Islet of Langerhans (tissue), 1 donor: ENCODE results near the gene CYGB.

Experiments used
- FAIRE-seq: peaks from one replicate; lab custom pipeline; 2011; peaks lifted over from hg19 to GRCh38; lab: Jason Lieb, UNC

CYGB gene

DNA sequence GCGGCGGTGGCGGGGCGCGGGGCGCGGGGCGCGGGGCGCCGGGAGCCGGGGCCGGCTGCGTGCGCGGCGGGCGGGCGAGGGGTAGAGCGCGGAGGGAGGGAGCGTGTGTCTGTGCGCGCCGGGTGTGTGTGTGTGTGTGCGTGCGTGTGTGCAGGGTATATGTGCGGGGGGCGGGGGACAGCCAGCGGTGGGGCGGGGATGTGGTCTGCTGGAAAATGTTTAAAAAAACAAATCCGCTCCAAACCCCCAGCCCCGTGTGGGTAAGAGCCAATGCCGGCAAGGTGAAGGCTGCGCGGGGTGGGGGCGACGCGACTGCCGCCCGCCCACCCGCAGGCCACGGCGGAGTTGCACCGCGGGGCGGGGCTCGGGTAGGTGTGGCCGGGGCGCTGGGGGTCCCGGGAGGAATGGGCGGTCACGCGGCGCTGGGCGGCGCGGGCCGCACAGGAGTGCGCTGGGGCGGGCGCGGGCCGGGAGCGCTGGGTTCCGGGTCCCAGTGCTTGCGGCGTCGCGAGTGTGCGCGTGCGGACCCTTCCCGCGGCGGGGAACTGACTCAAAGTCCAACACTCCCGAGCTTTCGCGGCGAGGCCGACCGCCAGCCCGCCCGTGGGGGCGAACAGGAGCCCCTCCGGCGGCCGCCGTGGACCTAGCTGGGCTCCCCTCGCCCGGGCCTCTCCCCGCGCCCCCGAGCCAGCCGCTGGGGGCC is at the start of gene CYGB:
CYGB (minus strand) TSS at position 132 of the 703 bp plus-strand sequence. CDS start 167 bp downstream, outside the sequence.
- no peak for FAIRE-seq

DNA sequence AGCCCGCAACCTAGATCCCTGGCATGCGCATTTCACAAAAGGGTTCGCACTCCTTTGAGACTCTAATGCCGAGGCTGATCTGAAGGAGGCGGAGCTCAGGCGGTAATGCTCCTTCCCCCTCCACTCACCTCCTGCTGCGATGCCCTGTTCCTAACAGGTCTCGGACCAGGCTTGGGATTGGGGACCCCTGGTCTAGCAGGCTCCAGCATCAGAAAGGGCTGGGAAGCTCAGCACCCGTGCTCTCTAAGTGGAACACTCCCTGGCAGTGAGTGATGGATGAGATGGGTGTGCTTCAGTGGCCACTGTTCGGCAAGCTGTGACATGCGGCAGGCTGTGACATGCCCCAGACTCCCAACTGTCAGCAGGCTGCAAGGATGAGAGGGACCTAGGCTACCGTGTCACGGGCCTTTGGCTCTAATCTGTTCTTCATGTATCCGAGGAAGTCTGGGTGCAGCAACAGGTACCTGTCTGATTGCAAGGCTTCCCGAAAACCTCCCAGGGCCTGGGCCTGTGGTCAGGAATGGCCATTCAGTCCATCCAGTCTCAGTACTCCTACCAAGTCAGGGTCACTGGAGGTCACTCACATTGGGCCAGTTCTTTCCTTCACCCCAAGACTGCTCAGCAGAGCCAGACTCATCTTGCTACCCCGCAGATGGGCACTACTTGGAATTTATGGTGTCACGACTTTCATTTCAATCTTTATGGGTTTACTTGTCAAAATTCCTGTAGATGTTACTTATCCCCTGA is 49.4 kb upstream of the CYGB start:
- no peak for FAIRE-seq

DNA sequence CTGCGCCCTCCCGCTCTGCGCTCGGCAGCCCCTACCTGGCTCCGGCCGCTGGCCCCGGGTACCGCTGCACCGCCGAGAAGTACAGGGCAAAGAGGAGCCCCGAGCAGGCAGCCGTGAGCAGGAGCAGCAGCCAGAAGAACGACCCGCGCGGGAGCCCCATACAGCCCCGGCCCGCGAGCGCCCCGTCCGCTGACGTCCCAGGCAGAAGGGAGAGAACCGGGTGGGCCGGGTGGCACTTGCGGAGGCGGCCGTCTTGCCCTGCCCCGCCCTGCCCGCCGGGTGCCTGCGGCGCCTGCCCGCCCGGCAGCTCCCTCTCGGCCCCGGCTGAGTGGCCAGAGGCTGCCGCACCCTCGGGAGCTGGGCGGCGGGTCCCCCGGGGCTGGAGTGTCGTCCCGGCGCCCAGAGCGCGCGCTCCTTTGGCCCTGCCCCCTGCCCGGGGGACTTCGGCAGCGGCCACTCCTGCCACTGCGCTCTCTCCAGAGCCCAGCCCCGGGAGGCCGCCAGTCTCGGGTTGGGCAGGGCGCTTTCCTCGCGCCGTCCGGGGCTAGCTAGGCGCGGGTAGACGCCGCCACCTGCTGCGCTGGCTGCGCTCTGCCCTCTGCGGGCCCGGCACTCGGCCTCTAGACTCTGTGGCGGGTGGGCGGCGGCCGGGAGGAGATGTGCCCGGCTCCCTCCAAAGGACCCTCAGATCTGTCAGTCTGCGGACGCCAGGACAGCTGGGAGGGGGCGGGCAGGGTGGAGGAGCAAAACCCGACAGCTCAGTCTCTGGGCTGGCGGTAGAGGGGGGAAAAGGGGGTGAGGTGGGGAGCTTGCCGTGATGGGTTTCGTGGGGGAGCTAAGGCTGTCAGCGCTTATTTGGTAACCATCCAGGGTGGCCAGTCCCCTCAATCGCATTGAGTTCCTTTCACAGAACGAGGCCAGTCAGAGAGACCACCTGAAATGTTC is 48.4 kb upstream of the CYGB start, which contains the start of gene ST6GALNAC2:
ST6GALNAC2 (minus strand) TSS at position 212 of the 945 bp plus-strand sequence; CDS start at position 160, 52 bp downstream.
- FAIRE-seq: no peak

- no peak for FAIRE-seq
These were observed 47.6 kb upstream of the CYGB start for GRCh38 chr17:76585033-76585648.

- no peak for FAIRE-seq
These were observed 47.0 kb upstream of the CYGB start for GRCh38 chr17:76584427-76585032.

DNA sequence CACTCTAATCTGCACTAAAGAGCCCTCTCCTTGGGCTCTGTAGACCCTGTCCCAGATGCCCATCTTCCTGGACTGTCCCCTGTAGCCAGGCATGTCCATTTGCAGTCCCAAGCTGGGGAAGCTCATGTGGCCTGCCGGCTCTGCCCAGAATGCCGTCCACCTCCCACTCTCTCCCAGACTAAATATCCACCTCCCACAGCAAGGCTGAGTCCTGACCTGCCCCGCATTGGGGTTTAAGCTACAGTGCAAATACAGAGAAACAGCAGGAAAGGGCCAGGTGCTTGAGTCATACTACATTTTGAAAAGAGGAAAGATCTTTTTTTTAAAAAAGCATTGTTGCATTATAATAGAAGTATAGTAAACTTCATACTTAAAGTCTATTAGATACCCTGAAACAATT is 45.2 kb upstream of the CYGB start:
- FAIRE-seq: no peak

DNA sequence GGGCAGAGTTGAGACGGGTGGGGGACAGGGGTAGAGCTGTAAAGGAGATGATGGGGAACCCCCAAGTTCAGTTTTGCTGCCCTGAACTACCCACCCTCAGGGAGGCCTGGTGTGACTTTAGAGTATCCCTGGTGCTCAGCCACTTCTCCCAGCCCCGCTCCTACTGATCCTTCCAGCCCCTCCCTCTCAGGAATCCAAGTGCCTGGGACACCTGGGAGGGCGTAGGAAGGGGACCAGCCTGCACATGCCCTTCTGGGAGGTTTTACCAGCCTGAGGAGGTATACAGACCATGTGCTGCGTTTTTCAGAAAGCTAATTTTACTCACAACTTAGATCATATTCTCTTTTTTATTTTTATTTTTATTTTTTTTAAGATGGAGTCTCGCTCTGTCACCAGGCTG is 44.0 kb upstream of the CYGB start:
- FAIRE-seq: no peak

DNA sequence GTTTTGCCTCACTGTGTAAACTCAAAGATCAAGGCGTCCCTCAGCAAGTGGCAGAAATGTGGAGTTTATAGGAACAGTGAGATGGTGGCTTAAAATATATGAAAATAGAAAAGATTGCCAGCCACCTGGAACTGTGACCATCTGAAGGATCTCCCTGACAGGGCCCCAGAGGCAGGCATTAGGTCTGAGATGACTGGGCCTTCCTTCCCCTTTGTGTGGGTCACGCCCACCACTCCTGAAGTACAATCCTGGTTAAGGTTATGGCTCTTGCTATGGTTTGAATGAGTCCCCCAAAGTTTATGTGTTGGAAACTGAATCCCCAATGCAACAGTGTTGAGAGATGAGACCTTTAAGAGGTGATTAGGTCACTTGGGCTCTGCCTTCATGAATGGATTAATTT is 41.8 kb upstream of the CYGB start:
- FAIRE-seq: no peak

DNA sequence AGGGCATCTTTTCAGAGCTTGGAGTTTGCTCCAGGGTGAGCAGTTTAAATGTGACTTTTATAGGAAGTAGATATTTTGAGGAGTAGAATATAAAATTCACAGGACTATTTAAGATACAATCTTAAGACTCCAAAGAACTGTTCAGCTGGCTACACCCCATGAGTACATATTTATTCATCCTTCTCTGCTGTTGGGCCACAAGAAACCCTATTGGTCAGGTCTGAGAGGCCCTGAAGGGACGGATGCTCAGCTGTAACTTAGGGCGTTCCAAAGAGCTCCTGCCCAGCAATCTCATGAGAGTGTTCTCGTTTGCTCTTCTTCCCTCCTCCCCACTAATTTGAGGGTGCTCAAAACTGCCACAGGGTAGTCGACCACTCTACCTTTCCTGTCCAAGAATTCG is 40.9 kb upstream of the CYGB start:
- FAIRE-seq: no peak

DNA sequence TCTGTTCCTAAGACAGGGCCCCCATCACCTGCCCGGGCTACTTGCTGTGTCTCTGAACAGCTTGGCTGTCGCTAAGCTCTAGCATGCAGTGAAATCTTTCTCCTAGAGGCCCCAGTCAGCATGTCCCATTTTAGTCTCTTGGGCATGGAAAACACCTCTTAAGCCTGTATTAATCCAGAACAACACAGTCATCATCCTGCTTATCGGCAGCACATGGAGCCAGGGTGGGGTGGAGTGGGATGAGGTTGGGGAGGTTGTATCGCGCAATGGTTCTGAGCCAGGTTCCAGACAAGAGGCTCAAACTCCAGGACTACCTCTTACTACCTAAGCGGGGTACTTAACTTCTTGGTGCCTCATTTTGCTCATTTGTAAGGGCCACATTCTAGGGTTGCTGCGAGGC is 40.4 kb upstream of the CYGB start:
- FAIRE-seq: no peak

DNA sequence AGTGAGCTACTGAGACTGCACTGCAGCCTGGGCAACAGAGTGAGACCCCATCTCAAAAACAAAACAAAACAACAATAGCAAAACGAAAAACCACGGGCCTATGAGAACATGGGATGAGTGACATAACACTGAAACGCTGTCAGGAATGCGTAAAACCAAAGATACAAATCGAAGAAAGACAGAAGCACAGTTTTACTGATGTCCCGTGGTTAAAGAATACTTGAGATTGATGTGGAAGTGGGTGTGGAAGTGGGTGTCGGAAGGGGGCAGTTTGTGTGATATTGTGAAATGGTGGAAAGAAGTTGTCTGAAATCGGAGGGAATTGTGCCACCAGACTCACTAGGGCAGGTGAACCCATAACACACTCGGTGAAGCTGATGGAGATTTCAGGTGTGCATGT is 38.7 kb upstream of the CYGB start:
- no peak for FAIRE-seq

GRCh38 chr17:76575570-76575969 is 38.1 kb upstream of the CYGB start:
- no peak for FAIRE-seq

DNA sequence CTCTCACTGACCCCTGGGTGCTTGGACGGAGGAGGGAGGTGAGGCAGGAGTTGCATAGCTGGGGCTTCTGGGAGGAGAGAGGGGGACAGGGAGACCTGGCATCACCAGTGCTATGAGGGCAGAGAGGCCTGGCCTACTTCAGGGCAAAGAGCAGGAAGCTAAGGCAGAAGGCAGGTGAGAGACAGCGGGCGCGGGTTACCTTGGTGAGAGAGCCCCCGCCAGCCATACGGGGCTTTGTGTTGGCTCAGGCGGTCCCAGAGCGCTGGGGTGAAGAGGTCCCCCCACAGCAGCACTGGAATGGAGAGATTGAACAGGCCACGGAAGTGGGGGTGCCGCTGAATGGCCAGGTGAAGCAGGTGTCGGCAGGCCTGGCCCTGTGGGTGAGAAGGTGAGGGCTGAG is 36.7 kb upstream of the CYGB start:
- FAIRE-seq: no peak

GRCh38 chr17:76573096-76573495 is 35.6 kb upstream of the CYGB start:
- FAIRE-seq: no peak

GRCh38 chr17:76572201-76572910 is 34.8 kb upstream of the CYGB start:
- no peak for FAIRE-seq

GRCh38 chr17:76570877-76571471 is 33.5 kb upstream of the CYGB start:
- no peak for FAIRE-seq

GRCh38 chr17:76570457-76570856 is 32.9 kb upstream of the CYGB start:
- no peak for FAIRE-seq

- no peak for FAIRE-seq
These were observed 32.2 kb upstream of the CYGB start for GRCh38 chr17:76569607-76570279.

DNA sequence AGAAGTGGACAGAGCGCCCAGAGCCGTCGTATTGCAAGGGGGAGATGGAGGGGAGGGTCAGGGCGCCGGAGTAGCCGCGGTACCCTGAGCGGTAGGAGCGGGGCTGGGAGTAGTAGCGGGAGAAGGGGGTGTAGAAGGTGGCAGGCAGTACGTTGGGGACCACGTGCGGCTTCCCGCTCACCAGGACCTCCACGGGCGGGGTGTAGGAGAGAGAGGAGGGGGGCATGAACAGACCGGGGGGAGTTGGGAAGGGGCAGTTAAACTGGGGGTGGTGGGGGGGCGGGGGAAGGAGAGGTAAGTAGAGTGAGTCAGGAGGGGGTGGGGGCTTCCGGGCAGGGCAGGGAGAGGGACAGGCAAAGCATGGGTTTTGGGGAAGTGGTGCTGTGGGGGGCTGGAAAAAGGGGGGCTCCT is 31.3 kb upstream of the CYGB start:
- FAIRE-seq: no peak
